Measurements from ENCODE around the gene CPA3.

CPA3 gene

GRCh38 chr3:148863297-148863696 is 1.8 kb upstream of the CPA3 start:
- H3K27me3 ChIP-seq (ENCODE audit: insufficient read depth, low read length), result no peaks in the 10 kb centered on the region
- H3K27ac ChIP-seq (ENCODE audit: low read depth, low read length), result no peak overlapping the region
- no peak overlapping the region for H3K9ac ChIP-seq (ENCODE audit: low read depth, low read length)
- 88% methylated on average over 4 of the region's 4 CpGs for WGBS
- H3K4me1 ChIP-seq (ENCODE audit: insufficient read depth, low read length), result no peaks in the 10 kb centered on the region
- no peaks in the 10 kb centered on the region for H3K36me3 ChIP-seq (ENCODE audit: insufficient read depth, low read length)
- H3K9me3 ChIP-seq (ENCODE audit: insufficient read depth, low read depth, low read length), result no peaks in the 10 kb centered on the region
- H3K4me3 ChIP-seq (ENCODE audit: low read length), result no peak overlapping the region

GRCh38 chr3:148863814-148864213 is 1.3 kb upstream of the CPA3 start:
- Histone ChIP-seq H3K4me1 (ENCODE audit: insufficient read depth, low read length) (no peaks in the 10 kb centered on the region), H3K4me3 (ENCODE audit: low read length) (no peak overlapping the region), H3K27ac (ENCODE audit: low read depth, low read length) (no peak overlapping the region), H3K36me3 (ENCODE audit: insufficient read depth, low read length) (no peaks in the 10 kb centered on the region), H3K9me3 (ENCODE audit: insufficient read depth, low read depth, low read length) (no peaks in the 10 kb centered on the region), H3K9ac (ENCODE audit: low read depth, low read length) (no peak overlapping the region), H3K27me3 (ENCODE audit: insufficient read depth, low read length) (no peaks in the 10 kb centered on the region)
- 90% methylated on average over 2 of the region's 5 CpGs for WGBS

- H3K9ac ChIP-seq (ENCODE audit: low read depth, low read length), result no peak overlapping the region
- H3K27ac ChIP-seq (ENCODE audit: low read depth, low read length), result no peak overlapping the region
- no peaks in the 10 kb centered on the region for H3K27me3 ChIP-seq (ENCODE audit: insufficient read depth, low read length)
- WGBS, result 75% methylated on average over 4 of the region's 4 CpGs
- no peak overlapping the region for H3K4me3 ChIP-seq (ENCODE audit: low read length)
- no peaks in the 10 kb centered on the region for H3K36me3 ChIP-seq (ENCODE audit: insufficient read depth, low read length)
- no peaks in the 10 kb centered on the region for H3K4me1 ChIP-seq (ENCODE audit: insufficient read depth, low read length)
- no peaks in the 10 kb centered on the region for H3K9me3 ChIP-seq (ENCODE audit: insufficient read depth, low read depth, low read length)
Measured at GRCh38 chr3:148866261-148866660, 1.2 kb downstream of the CPA3 start.

- no peaks in the 10 kb centered on the region for H3K27me3 ChIP-seq (ENCODE audit: insufficient read depth, low read length)
- no peak overlapping the region for H3K27ac ChIP-seq (ENCODE audit: low read depth, low read length)
- no peak overlapping the region for H3K9ac ChIP-seq (ENCODE audit: low read depth, low read length)
- no peaks in the 10 kb centered on the region for H3K36me3 ChIP-seq (ENCODE audit: insufficient read depth, low read length)
- WGBS, result 97% methylated on average over 9 of the region's 9 CpGs
- H3K4me3 ChIP-seq (ENCODE audit: low read length), result no peak overlapping the region
- no peaks in the 10 kb centered on the region for H3K4me1 ChIP-seq (ENCODE audit: insufficient read depth, low read length)
- H3K9me3 ChIP-seq (ENCODE audit: insufficient read depth, low read depth, low read length), result no peaks in the 10 kb centered on the region
Measured at GRCh38 chr3:148873270-148873927, 8.3 kb downstream of the CPA3 start.

GRCh38 chr3:148873977-148874376 is 8.9 kb downstream of the CPA3 start:
- no peaks in the 10 kb centered on the region for H3K27me3 ChIP-seq (ENCODE audit: insufficient read depth, low read length)
- H3K9ac ChIP-seq (ENCODE audit: low read depth, low read length), result no peak overlapping the region
- no peaks in the 10 kb centered on the region for H3K4me1 ChIP-seq (ENCODE audit: insufficient read depth, low read length)
- H3K9me3 ChIP-seq (ENCODE audit: insufficient read depth, low read depth, low read length), result no peaks in the 10 kb centered on the region
- H3K4me3 ChIP-seq (ENCODE audit: low read length), result no peak overlapping the region
- no peak overlapping the region for H3K27ac ChIP-seq (ENCODE audit: low read depth, low read length)
- 88% methylated on average over 1 of the region's 1 CpG for WGBS
- H3K36me3 ChIP-seq (ENCODE audit: insufficient read depth, low read length), result no peaks in the 10 kb centered on the region

GRCh38 chr3:148878095-148878494 is 13.0 kb downstream of the CPA3 start:
- no peak overlapping the region for H3K27ac ChIP-seq (ENCODE audit: low read depth, low read length)
- no peak overlapping the region for H3K9ac ChIP-seq (ENCODE audit: low read depth, low read length)
- H3K4me1 ChIP-seq (ENCODE audit: insufficient read depth, low read length), result no peaks in the 10 kb centered on the region
- H3K27me3 ChIP-seq (ENCODE audit: insufficient read depth, low read length), result no peaks in the 10 kb centered on the region
- no peaks in the 10 kb centered on the region for H3K36me3 ChIP-seq (ENCODE audit: insufficient read depth, low read length)
- no peak overlapping the region for H3K4me3 ChIP-seq (ENCODE audit: low read length)
- H3K9me3 ChIP-seq (ENCODE audit: insufficient read depth, low read depth, low read length), result no peaks in the 10 kb centered on the region

- Histone ChIP-seq H3K4me3 (ENCODE audit: low read length) (no peak overlapping the region), H3K27ac (ENCODE audit: low read depth, low read length) (no peak overlapping the region), H3K27me3 (ENCODE audit: insufficient read depth, low read length) (no peaks in the 10 kb centered on the region), H3K9ac (ENCODE audit: low read depth, low read length) (no peak overlapping the region), H3K36me3 (ENCODE audit: insufficient read depth, low read length) (no peaks in the 10 kb centered on the region), H3K4me1 (ENCODE audit: insufficient read depth, low read length) (no peaks in the 10 kb centered on the region), H3K9me3 (ENCODE audit: insufficient read depth, low read depth, low read length) (no peaks in the 10 kb centered on the region)
Measured at GRCh38 chr3:148879256-148879655, 14.2 kb downstream of the CPA3 start.

- Histone ChIP-seq H3K9me3 (ENCODE audit: insufficient read depth, low read depth, low read length) (no peaks in the 10 kb centered on the region), H3K4me1 (ENCODE audit: insufficient read depth, low read length) (no peaks in the 10 kb centered on the region), H3K9ac (ENCODE audit: low read depth, low read length) (no peak overlapping the region), H3K36me3 (ENCODE audit: insufficient read depth, low read length) (no peaks in the 10 kb centered on the region), H3K27ac (ENCODE audit: low read depth, low read length) (no peak overlapping the region), H3K4me3 (ENCODE audit: low read length) (no peak overlapping the region), H3K27me3 (ENCODE audit: insufficient read depth, low read length) (no peaks in the 10 kb centered on the region)
Measured at GRCh38 chr3:148880681-148881080, 15.6 kb downstream of the CPA3 start.

GRCh38 chr3:148881286-148881685 is 16.2 kb downstream of the CPA3 start:
- no peaks in the 10 kb centered on the region for H3K36me3 ChIP-seq (ENCODE audit: insufficient read depth, low read length)
- WGBS, result 95% methylated on average over 2 of the region's 2 CpGs
- H3K27me3 ChIP-seq (ENCODE audit: insufficient read depth, low read length), result no peaks in the 10 kb centered on the region
- no peak overlapping the region for H3K4me3 ChIP-seq (ENCODE audit: low read length)
- no peak overlapping the region for H3K9ac ChIP-seq (ENCODE audit: low read depth, low read length)
- H3K4me1 ChIP-seq (ENCODE audit: insufficient read depth, low read length), result no peaks in the 10 kb centered on the region
- H3K27ac ChIP-seq (ENCODE audit: low read depth, low read length), result no peak overlapping the region
- no peaks in the 10 kb centered on the region for H3K9me3 ChIP-seq (ENCODE audit: insufficient read depth, low read depth, low read length)

GRCh38 chr3:148882288-148882687 is 17.2 kb downstream of the CPA3 start:
- Histone ChIP-seq H3K36me3 (ENCODE audit: insufficient read depth, low read length) (no peaks in the 10 kb centered on the region), H3K4me1 (ENCODE audit: insufficient read depth, low read length) (no peaks in the 10 kb centered on the region), H3K4me3 (ENCODE audit: low read length) (no peak overlapping the region), H3K27me3 (ENCODE audit: insufficient read depth, low read length) (no peaks in the 10 kb centered on the region), H3K9me3 (ENCODE audit: insufficient read depth, low read depth, low read length) (no peaks in the 10 kb centered on the region), H3K27ac (ENCODE audit: low read depth, low read length) (no peak overlapping the region), H3K9ac (ENCODE audit: low read depth, low read length) (no peak overlapping the region)
- WGBS, result 93% methylated on average over 4 of the region's 4 CpGs

- Histone ChIP-seq H3K36me3 (ENCODE audit: insufficient read depth, low read length) (no peaks in the 10 kb centered on the region), H3K4me1 (ENCODE audit: insufficient read depth, low read length) (no peaks in the 10 kb centered on the region), H3K9me3 (ENCODE audit: insufficient read depth, low read depth, low read length) (no peaks in the 10 kb centered on the region), H3K27ac (ENCODE audit: low read depth, low read length) (no peak overlapping the region), H3K9ac (ENCODE audit: low read depth, low read length) (no peak overlapping the region), H3K27me3 (ENCODE audit: insufficient read depth, low read length) (no peaks in the 10 kb centered on the region), H3K4me3 (ENCODE audit: low read length) (no peak overlapping the region)
- WGBS, result 100% methylated on average over 1 of the region's 1 CpG
Measured at GRCh38 chr3:148883163-148883562, 18.1 kb downstream of the CPA3 start.

GRCh38 chr3:148884261-148884660 is 19.2 kb downstream of the CPA3 start:
- H3K9me3 ChIP-seq (ENCODE audit: insufficient read depth, low read depth, low read length), result no peaks in the 10 kb centered on the region
- H3K4me3 ChIP-seq (ENCODE audit: low read length), result no peak overlapping the region
- H3K27ac ChIP-seq (ENCODE audit: low read depth, low read length), result no peak overlapping the region
- no peak overlapping the region for H3K9ac ChIP-seq (ENCODE audit: low read depth, low read length)
- H3K4me1 ChIP-seq (ENCODE audit: insufficient read depth, low read length), result no peaks in the 10 kb centered on the region
- no peaks in the 10 kb centered on the region for H3K36me3 ChIP-seq (ENCODE audit: insufficient read depth, low read length)
- no peaks in the 10 kb centered on the region for H3K27me3 ChIP-seq (ENCODE audit: insufficient read depth, low read length)

Data from HUES64 (cell line).